ENCODE data around the gene AQP5. TPM values are rescaled to one million over a fixed set of nuclear protein-coding genes. Genes with fewer than 3 reads are reported as not detected.

AQP5 gene
- total RNA-seq, 2 donors from 2014 or later, result 0.42 to 0.54 TPM

- ATAC-seq (ENCODE audit: insufficient number of reproducible peaks, low FRiP score, low read depth) (no peak), DNase-seq (ENCODE audit: low spot score) (no peak)
- TF ChIP-seq, protein P1, sequence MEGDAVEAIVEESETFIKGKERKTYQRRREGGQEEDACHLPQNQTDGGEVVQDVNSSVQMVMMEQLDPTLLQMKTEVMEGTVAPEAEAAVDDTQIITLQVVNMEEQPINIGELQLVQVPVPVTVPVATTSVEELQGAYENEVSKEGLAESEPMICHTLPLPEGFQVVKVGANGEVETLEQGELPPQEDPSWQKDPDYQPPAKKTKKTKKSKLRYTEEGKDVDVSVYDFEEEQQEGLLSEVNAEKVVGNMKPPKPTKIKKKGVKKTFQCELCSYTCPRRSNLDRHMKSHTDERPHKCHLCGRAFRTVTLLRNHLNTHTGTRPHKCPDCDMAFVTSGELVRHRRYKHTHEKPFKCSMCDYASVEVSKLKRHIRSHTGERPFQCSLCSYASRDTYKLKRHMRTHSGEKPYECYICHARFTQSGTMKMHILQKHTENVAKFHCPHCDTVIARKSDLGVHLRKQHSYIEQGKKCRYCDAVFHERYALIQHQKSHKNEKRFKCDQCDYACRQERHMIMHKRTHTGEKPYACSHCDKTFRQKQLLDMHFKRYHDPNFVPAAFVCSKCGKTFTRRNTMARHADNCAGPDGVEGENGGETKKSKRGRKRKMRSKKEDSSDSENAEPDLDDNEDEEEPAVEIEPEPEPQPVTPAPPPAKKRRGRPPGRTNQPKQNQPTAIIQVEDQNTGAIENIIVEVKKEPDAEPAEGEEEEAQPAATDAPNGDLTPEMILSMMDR (IDR thresholded peaks at IDR 0.05), result no peak
- no peak overlapping the region for H3K4me3 ChIP-seq
- no peaks in the 10 kb centered on the region for H3K9me3 ChIP-seq
- H3K27me3 ChIP-seq (replicated peaks; ENCODE audit: insufficient read depth), result no peaks in the 10 kb centered on the region
- H3K36me3 ChIP-seq, result no peaks in the 10 kb centered on the region
- H3K4me1 ChIP-seq (ENCODE audit: control insufficient read depth in 1 of 2, low read depth in 2 of 2), result no peaks in the 10 kb centered on the region
- H3K27ac ChIP-seq, result no peak overlapping the region
Measured at GRCh38 chr12:49922349-49923034, 39.2 kb upstream of the AQP5 start.

DNA sequence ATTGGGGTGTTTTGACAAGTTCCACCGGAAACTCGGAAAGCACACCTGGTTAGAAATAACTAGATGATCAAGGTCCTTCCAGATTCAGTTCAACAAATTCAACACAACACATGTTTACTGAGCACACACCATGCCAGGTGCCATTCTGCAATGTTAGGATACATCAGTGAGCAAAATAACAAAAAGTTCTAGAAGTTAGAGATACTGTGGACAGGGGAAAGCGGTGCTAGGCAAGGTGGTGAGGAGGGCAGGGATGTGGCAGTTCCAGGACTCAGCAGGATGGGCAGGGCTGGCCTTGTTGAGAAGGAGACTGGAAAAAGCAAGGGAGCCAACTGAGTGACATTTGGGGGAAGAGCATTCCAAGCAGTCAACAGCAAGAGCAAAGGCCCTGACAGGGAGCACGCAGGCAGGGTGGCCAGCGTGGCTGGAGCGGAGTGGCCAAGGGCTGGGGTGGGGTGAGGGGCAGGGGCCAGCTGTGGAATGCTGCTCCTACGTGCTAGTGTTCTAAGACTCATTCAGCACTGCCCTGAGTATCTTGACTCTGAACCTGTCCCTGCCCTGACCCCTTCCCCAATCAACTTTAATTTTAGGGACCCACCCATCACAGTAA, 38.5 kb upstream of the AQP5 start:
- Histone ChIP-seq H3K4me3 (no peak overlapping the region), H3K27ac (no peak overlapping the region), H3K9me3 (no peaks in the 10 kb centered on the region), H3K4me1 (ENCODE audit: control insufficient read depth in 1 of 2, low read depth in 2 of 2) (no peaks in the 10 kb centered on the region), H3K36me3 (no peaks in the 10 kb centered on the region), H3K27me3 (replicated peaks; ENCODE audit: insufficient read depth) (no peaks in the 10 kb centered on the region)
- TF ChIP-seq, protein P1 (IDR thresholded peaks at IDR 0.05), result no peak
- DNase-seq (ENCODE audit: low spot score), result no peak
- no peak for ATAC-seq (ENCODE audit: insufficient number of reproducible peaks, low FRiP score, low read depth)

GRCh38 chr12:49923880-49924556, 37.7 kb upstream of the AQP5 start:
- Histone ChIP-seq H3K4me3 (no peak overlapping the region), H3K36me3 (no peaks in the 10 kb centered on the region), H3K27ac (no peak overlapping the region), H3K27me3 (replicated peaks; ENCODE audit: insufficient read depth) (no peaks in the 10 kb centered on the region), H3K4me1 (ENCODE audit: control insufficient read depth in 1 of 2, low read depth in 2 of 2) (no peaks in the 10 kb centered on the region), H3K9me3 (no peaks in the 10 kb centered on the region)
- no peak for ATAC-seq (ENCODE audit: insufficient number of reproducible peaks, low FRiP score, low read depth)
- TF ChIP-seq, protein P1 (IDR thresholded peaks at IDR 0.05), result no peak
- DNase-seq (ENCODE audit: low spot score), result no peak

- H3K4me3 ChIP-seq, result no peak overlapping the region
- H3K27me3 ChIP-seq (replicated peaks; ENCODE audit: insufficient read depth), result no peaks in the 10 kb centered on the region
- no peak for DNase-seq (ENCODE audit: low spot score)
- ATAC-seq (ENCODE audit: insufficient number of reproducible peaks, low FRiP score, low read depth), result no peak
- H3K36me3 ChIP-seq, result no peaks in the 10 kb centered on the region
- TF ChIP-seq, protein P1 (IDR thresholded peaks at IDR 0.05), result no peak
- H3K9me3 ChIP-seq, result no peaks in the 10 kb centered on the region
- H3K4me1 ChIP-seq (ENCODE audit: control insufficient read depth in 1 of 2, low read depth in 2 of 2), result no peaks in the 10 kb centered on the region
- H3K27ac ChIP-seq, result no peak overlapping the region
Measured at GRCh38 chr12:49924628-49925246, 36.9 kb upstream of the AQP5 start.

Measured in thoracic aorta (tissue), 2 donors.